ENCODE data around the gene NFX1.
"Not testable (repeated sequence)": the region's sequence is repeated elsewhere in the genome, so short reads cannot be mapped to it uniquely, and the experiment has no call there.

Gene NFX1

GRCh38 chr9:33311953-33312352 is 21.6 kb downstream of the NFX1 start:
- no peak for DNase-seq

GRCh38 chr9:33315371-33315770 is 25.1 kb downstream of the NFX1 start:
- no peak for DNase-seq

- not testable (repeated sequence) for DNase-seq
Observed at GRCh38 chr9:33317136-33317535, 26.8 kb downstream of the NFX1 start.

- DNase-seq = no peak
Observed at GRCh38 chr9:33318225-33318624, 27.9 kb downstream of the NFX1 start.

- no peak for DNase-seq
Observed at GRCh38 chr9:33318781-33319180, 28.5 kb downstream of the NFX1 start.

GRCh38 chr9:33320230-33320567 is 29.9 kb downstream of the NFX1 start:
- no peak for DNase-seq

GRCh38 chr9:33320568-33321261 is 30.4 kb downstream of the NFX1 start:
- DNase-seq = no peak

GRCh38 chr9:33329117-33329563 is 38.8 kb downstream of the NFX1 start:
- DNase-seq = no peak

- DNase-seq = no peak
Observed at GRCh38 chr9:33329979-33330378, 39.7 kb downstream of the NFX1 start.

GRCh38 chr9:33331377-33331891 is 41.1 kb downstream of the NFX1 start:
- DNase-seq = no peak

- no peak for DNase-seq
Observed at GRCh38 chr9:33332011-33332410, 41.7 kb downstream of the NFX1 start.

- not testable (repeated sequence) for DNase-seq
Observed at GRCh38 chr9:33332956-33333355, 42.6 kb downstream of the NFX1 start.

- no peak for DNase-seq
Observed at GRCh38 chr9:33340186-33340585, 49.9 kb downstream of the NFX1 start.

GRCh38 chr9:33341182-33341581 is 50.9 kb downstream of the NFX1 start:
- no peak for DNase-seq

GRCh38 chr9:33344145-33344544 is 53.8 kb downstream of the NFX1 start:
- DNase-seq = no peak

GRCh38 chr9:33346564-33346963 is 56.2 kb downstream of the NFX1 start:
- DNase-seq = no peak

- DNase-seq = no peak
Observed at GRCh38 chr9:33348998-33349397, 58.7 kb downstream of the NFX1 start.

GRCh38 chr9:33349743-33350142 is 59.4 kb downstream of the NFX1 start:
- DNase-seq = no peak

GRCh38 chr9:33350310-33350709 is 60.0 kb downstream of the NFX1 start:
- no peak for DNase-seq

- no peak for DNase-seq
Observed at GRCh38 chr9:33351547-33351946, 61.2 kb downstream of the NFX1 start.

- DNase-seq = no peak
Observed at GRCh38 chr9:33354651-33355211, 64.4 kb downstream of the NFX1 start.

GRCh38 chr9:33355933-33356332 is 65.6 kb downstream of the NFX1 start:
- no peak for DNase-seq

- DNase-seq = not testable (repeated sequence)
Observed at GRCh38 chr9:33358641-33359040, 68.3 kb downstream of the NFX1 start.

GRCh38 chr9:33364127-33364526 is 73.8 kb downstream of the NFX1 start:
- no peak for DNase-seq

- not testable (repeated sequence) for DNase-seq
Observed at GRCh38 chr9:33364814-33365213, 74.5 kb downstream of the NFX1 start.
